H9 (cell line): Measurements from ENCODE around the gene HS1BP3. TPM values are rescaled to one million over a fixed set of nuclear protein-coding genes. Genes with fewer than 3 reads are reported as not detected.

Source experiments
- DNase-seq: peaks from one replicate; pipeline ENCODE4 v3.0.0-alpha.2; 2017
- H2AFZ ChIP-seq: one replicate; pipeline ENCODE4 v1.6.1; 2013; ENCODE audit warnings: mild to moderate bottlenecking, low read length, control low read depth, moderate library complexity
- H2AK5ac ChIP-seq: 2 replicates; pipeline ENCODE4 v1.6.1; 2013; ENCODE audit warnings: low read length, control low read depth, mixed read lengths; ENCODE audit not compliant: insufficient read length
- H2BK120ac ChIP-seq: one replicate; pipeline ENCODE4 v1.6.1; 2013; ENCODE audit warnings: low read depth, mild to moderate bottlenecking, low read length, control low read depth, inconsistent platforms; ENCODE audit not compliant: poor library complexity, severe bottlenecking
- H2BK12ac ChIP-seq: 2 replicates; pipeline ENCODE4 v1.6.1; 2013; ENCODE audit warnings: low read length, control low read depth, mixed read lengths, low read depth; ENCODE audit not compliant: insufficient read length
- H2BK15ac ChIP-seq: 2 replicates; pipeline ENCODE4 v1.6.1; 2013; ENCODE audit warnings: low read depth, low read length, control low read depth
- H2BK20ac ChIP-seq: one replicate; pipeline ENCODE4 v1.6.1; 2013; ENCODE audit warnings: low read depth, mild to moderate bottlenecking, low read length, control low read depth, inconsistent platforms; ENCODE audit not compliant: poor library complexity, severe bottlenecking
- H2BK5ac ChIP-seq: 2 replicates; pipeline ENCODE4 v1.6.1; 2013; ENCODE audit warnings: low read length, control low read depth, mixed read lengths; ENCODE audit not compliant: insufficient read length
- H3K14ac ChIP-seq: 2 replicates; pipeline ENCODE4 v1.6.1; 2013; ENCODE audit warnings: low read length, control low read depth; ENCODE audit not compliant: insufficient read depth
- H3K18ac ChIP-seq: 2 replicates; pipeline ENCODE4 v1.6.1; 2013; ENCODE audit warnings: low read depth, mild to moderate bottlenecking, mixed read lengths, low read length, control low read depth; ENCODE audit not compliant: insufficient read length
- H3K23ac ChIP-seq: 2 replicates; pipeline ENCODE4 v1.6.1; 2013; ENCODE audit warnings: low read length, control low read depth, mixed read lengths, low read depth; ENCODE audit not compliant: insufficient read length
- H3K23me2 ChIP-seq: 2 replicates; pipeline ENCODE4 v1.6.1; 2013; ENCODE audit warnings: low read depth, mild to moderate bottlenecking, mixed read lengths, low read length, control low read depth; ENCODE audit not compliant: insufficient read length, poor library complexity, severe bottlenecking
- H3K27ac ChIP-seq: 2 replicates; pipeline ENCODE4 v1.5.1; 2013; ENCODE audit warnings: low read length, control low read depth, mixed read lengths, low read depth; ENCODE audit not compliant: insufficient read length
- H3K27me3 ChIP-seq: 2 replicates; pipeline ENCODE4 v1.6.1; 2013; ENCODE audit warnings: low read length, control low read depth, inconsistent platforms; ENCODE audit not compliant: insufficient read depth
- H3K4ac ChIP-seq: 2 replicates; pipeline ENCODE4 v1.6.1; 2013; ENCODE audit warnings: low read depth, mild to moderate bottlenecking, control low read depth, inconsistent platforms, low read length, moderate library complexity
- H3K4me1 ChIP-seq: 2 replicates; pipeline ENCODE4 v1.6.1; 2013; ENCODE audit warnings: low read length, control low read depth, inconsistent platforms; ENCODE audit not compliant: insufficient read depth
- H3K4me2 ChIP-seq: 2 replicates; pipeline ENCODE4 v1.6.1; 2013; ENCODE audit warnings: low read length, control low read depth, mixed read lengths; ENCODE audit not compliant: insufficient read length, insufficient read depth
- H3K56ac ChIP-seq: 2 replicates; pipeline ENCODE4 v1.6.1; 2013; ENCODE audit warnings: low read depth, mild to moderate bottlenecking, mixed read lengths, low read length, control low read depth; ENCODE audit not compliant: insufficient read length
- H3K79me1 ChIP-seq: 2 replicates; pipeline ENCODE4 v1.6.1; 2013; ENCODE audit warnings: low read depth, mild to moderate bottlenecking, moderate library complexity, low read length, control low read depth, inconsistent platforms; ENCODE audit not compliant: insufficient read depth, poor library complexity, severe bottlenecking
- H3K79me2 ChIP-seq: 2 replicates; pipeline ENCODE4 v1.6.1; 2013; ENCODE audit warnings: low read length, control low read depth, inconsistent platforms; ENCODE audit not compliant: insufficient read depth
- H3K9ac ChIP-seq: 2 replicates; pipeline ENCODE4 v1.6.1; 2013; ENCODE audit warnings: low read length, control low read depth, mixed read lengths; ENCODE audit not compliant: insufficient read length; ENCODE audit errors: extremely low read depth
- H3K9me3 ChIP-seq: one replicate; pipeline ENCODE4 v1.6.1; 2013; ENCODE audit warnings: low read depth, low read length, inconsistent platforms; ENCODE audit not compliant: control insufficient read depth
- H3T11ph ChIP-seq: one replicate; pipeline ENCODE4 v1.6.1; 2013; ENCODE audit warnings: mild to moderate bottlenecking, low read length, control low read depth, inconsistent platforms
- H4K20me1 ChIP-seq: one replicate; pipeline ENCODE4 v1.6.1; 2013; ENCODE audit not compliant: control insufficient read depth, insufficient read length, insufficient read depth
- H4K5ac ChIP-seq: 2 replicates; pipeline ENCODE4 v1.6.1; 2013; ENCODE audit warnings: low read depth, mild to moderate bottlenecking, mixed read lengths, low read length, control low read depth; ENCODE audit not compliant: insufficient read length
- H4K8ac ChIP-seq: replicated peaks from 2 replicates; pipeline ENCODE4 v1.6.1; 2013; ENCODE audit warnings: low read length, control low read depth, mixed read lengths, low read depth; ENCODE audit not compliant: insufficient read length
- H4K91ac ChIP-seq: 2 replicates; pipeline ENCODE4 v1.6.1; 2013; ENCODE audit warnings: low read depth, mild to moderate bottlenecking, moderate library complexity, mixed read lengths, low read length, control low read depth; ENCODE audit not compliant: insufficient read length
- H3K27ac Mint-ChIP-seq, 3 experiments: 2 replicates in 2 of 3; 3 replicates in 1 of 3; pipeline ENCODE4 v1.8.0; 2020 to 2021; ENCODE audit warnings: mixed read lengths in 3 of 3, mild to moderate bottlenecking in 1 of 3, moderate library complexity in 1 of 3
- H3K27me3 Mint-ChIP-seq: 2 replicates; pipeline ENCODE4 v1.8.0; 2021; ENCODE audit warnings: low read depth, mild to moderate bottlenecking, moderate library complexity, mixed read lengths
- H3K36me3 Mint-ChIP-seq, 3 experiments: 2 replicates in 2 of 3; 3 replicates in 1 of 3; pipeline ENCODE4 v1.8.0; 2020 to 2021; ENCODE audit warnings: low read depth in 3 of 3, mixed read lengths in 3 of 3; ENCODE audit not compliant: insufficient read depth in 1 of 3
- H3K4me1 Mint-ChIP-seq, 2 experiments: 2 replicates each; pipeline ENCODE4 v1.8.0; 2020; ENCODE audit warnings: mixed read lengths in 2 of 2
- H3K4me3 Mint-ChIP-seq, 2 experiments: 2 replicates in 1 of 2; 3 replicates in 1 of 2; pipeline ENCODE4 v1.8.0; 2020 to 2021; ENCODE audit warnings: mild to moderate bottlenecking in 2 of 2, mixed read lengths in 2 of 2, moderate library complexity in 1 of 2
- H3K9me3 Mint-ChIP-seq, 2 experiments: 2 replicates in 1 of 2; 3 replicates in 1 of 2; pipeline ENCODE4 v1.8.0; 2020; ENCODE audit warnings: mild to moderate bottlenecking in 2 of 2, mixed read lengths in 2 of 2, moderate library complexity in 1 of 2
- WGBS: extraction: QIAGEN DNeasy Blood & Tissue Kit; methylation state at CpG from one replicate; pipeline ENCODE4 v1.1.7; 2013; ENCODE audit warnings: missing lambda C conversion rate, low lambda C conversion rate, mixed read lengths; ENCODE audit not compliant: insufficient read length; ENCODE audit errors: extremely low coverage; 5-methylcytosine and 5-hydroxymethylcytosine counted together
- total RNA-seq: library from RNA; stranded (reverse); gene quantifications from 2 replicates; pipeline ENCODE4 v1.2.1, GENCODE V29; 2021
- TF ChIP-seq, protein P1 (sequence below): fragments of 200-600 bp; sonication (generic); conservative IDR thresholded peaks from 3 replicates; pipeline ENCODE4 v1.8.0; 2021; ENCODE audit warnings: antibody characterized with exemption, mild to moderate bottlenecking

Gene HS1BP3
- total RNA-seq, 1 experiment from 2014 or later, result 11.1 TPM

DNA sequence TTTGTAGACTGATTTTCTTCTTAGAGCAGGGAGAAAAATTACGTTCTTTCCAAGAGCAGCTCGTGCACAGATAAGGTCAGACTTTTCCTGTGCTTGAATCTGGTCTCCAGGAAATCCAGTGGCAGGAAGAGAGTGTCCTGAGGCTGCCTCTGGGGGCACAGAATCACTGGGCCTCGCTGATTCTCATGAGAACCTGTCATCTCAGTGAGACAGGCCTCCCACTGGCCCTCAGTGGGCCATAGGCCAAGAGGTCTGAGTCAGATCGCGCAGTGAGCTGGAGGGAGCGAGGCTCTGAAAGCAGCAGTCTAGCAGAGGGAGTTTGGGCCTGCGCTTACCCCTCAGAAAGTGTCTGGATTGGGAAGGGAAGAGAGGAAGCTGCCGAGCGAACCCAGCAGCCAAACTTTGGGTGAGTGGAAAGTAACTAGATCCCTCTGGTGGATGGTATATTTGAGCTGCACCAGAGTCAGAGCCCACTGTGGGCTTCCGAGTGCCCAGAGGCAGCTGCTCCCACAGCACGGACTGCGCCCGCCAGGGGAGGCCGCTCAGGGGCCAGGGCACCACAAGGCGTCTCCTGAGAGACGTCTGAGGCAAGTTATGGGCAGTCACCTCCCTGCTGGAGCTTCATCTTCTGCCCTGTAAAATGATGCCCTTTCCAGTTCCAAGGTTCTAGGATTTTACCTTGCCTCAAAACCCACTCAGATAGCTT, 24.2 kb upstream of the HS1BP3 start:
- Mint-ChIP-seq H3K36me3 (peaks cover 0 to 2% (median 0%) of the 10 kb centered on the region in 3 experiments; a peak in 1 of 7 replicates), H3K4me1 (peaks cover 36 to 56% of the 10 kb centered on the region in 2 experiments), H3K4me3 (peak overlapping the region in 1 of 2 experiments; percentile 52; a peak in 1 of 5 replicates), H3K9me3 (peaks cover 0 to 3% of the 10 kb centered on the region in 2 experiments; a peak in 1 of 5 replicates), H3K27me3 (peaks cover 60% of the 10 kb centered on the region), H3K27ac (no peak overlapping the region)
- Histone ChIP-seq H2BK15ac (no peak overlapping the region), H2BK120ac (no peak overlapping the region), H2AFZ (no peak overlapping the region), H3K9me3 (no peaks in the 10 kb centered on the region), H2BK20ac (no peak overlapping the region), H3T11ph (no peak overlapping the region), H3K4me2 (no peak overlapping the region), H3K23me2 (no peaks in the 10 kb centered on the region), H3K14ac (no peak overlapping the region), H2BK12ac (no peak overlapping the region), H3K56ac (no peak overlapping the region), H3K79me1 (no peaks in the 10 kb centered on the region), H4K20me1 (no peaks in the 10 kb centered on the region), H3K9ac (no peak overlapping the region), H3K79me2 (no peaks in the 10 kb centered on the region), H4K8ac (no peak overlapping the region), H2AK5ac (no peak overlapping the region), H2BK5ac (no peak overlapping the region), H4K91ac (no peak overlapping the region), H3K23ac (no peak overlapping the region), H3K4me1 (peaks cover 4% of the 10 kb centered on the region; the same call in 1 of the 2 replicates), H3K27ac (no peak overlapping the region), H3K27me3 (peaks cover 35% of the 10 kb centered on the region), H4K5ac (no peak overlapping the region), H3K4ac (no peak overlapping the region), H3K18ac (no peak overlapping the region)
- DNase-seq, result no peak
- TF ChIP-seq, protein P1, sequence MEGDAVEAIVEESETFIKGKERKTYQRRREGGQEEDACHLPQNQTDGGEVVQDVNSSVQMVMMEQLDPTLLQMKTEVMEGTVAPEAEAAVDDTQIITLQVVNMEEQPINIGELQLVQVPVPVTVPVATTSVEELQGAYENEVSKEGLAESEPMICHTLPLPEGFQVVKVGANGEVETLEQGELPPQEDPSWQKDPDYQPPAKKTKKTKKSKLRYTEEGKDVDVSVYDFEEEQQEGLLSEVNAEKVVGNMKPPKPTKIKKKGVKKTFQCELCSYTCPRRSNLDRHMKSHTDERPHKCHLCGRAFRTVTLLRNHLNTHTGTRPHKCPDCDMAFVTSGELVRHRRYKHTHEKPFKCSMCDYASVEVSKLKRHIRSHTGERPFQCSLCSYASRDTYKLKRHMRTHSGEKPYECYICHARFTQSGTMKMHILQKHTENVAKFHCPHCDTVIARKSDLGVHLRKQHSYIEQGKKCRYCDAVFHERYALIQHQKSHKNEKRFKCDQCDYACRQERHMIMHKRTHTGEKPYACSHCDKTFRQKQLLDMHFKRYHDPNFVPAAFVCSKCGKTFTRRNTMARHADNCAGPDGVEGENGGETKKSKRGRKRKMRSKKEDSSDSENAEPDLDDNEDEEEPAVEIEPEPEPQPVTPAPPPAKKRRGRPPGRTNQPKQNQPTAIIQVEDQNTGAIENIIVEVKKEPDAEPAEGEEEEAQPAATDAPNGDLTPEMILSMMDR, result no peak
- WGBS, result no CpG with 5 or more reads among the region's 16 CpGs
